ENCODE results near the gene PES1. TPM values are rescaled to one million over a fixed set of nuclear protein-coding genes. Genes with fewer than 3 reads are reported as not detected.

PES1 gene
- total and polyA plus RNA-seq, 2 of the 13 experiments (the other 11 are each of a cell fraction or from before 2014, with no cell fraction given), result 65.1 to 94.7 TPM

DNA sequence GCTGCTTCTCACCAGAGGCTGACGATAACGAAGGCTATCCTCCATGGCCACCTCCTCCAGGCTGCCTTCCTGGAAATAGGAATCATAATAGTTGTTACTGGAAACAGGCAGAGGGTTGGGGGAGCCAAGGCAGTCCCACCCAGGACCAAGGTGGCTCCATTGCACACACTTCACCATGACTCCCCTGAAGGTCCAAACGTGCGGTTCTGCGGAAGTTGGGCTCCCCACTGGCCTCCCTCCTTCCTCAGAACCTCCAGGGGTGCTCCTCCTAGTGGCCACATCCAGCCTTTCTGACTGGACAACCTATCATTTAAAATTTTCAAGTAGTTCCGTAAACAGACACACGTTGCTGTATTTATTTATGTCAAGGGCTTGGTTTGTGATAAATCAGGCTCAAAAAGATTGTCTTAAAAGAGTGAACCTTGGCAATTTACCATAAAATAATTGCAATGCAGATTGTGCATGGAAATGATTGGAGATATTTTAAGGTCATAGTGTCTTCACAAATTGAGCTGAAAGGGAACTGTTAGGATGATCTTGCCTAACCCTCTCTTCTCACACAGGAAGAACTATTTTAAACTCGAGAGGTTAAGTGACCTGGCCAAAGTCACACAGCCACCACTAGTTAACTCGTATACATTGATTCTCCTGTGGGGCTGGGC is 13.9 kb upstream of the PES1 start:
- Histone ChIP-seq H3K9me3 (ENCODE audit: low read length) (no peaks in the 10 kb centered on the region), H4K20me1 (ENCODE audit: insufficient read depth, low read length) (no peaks in the 10 kb centered on the region), H3K27ac (ENCODE audit: extremely low read length, insufficient read depth, low read length) (no peak overlapping the region), H3K4me2 (ENCODE audit: low read depth, low read length) (peak overlapping the region; percentile 100), H3K27me3 (ENCODE audit: control insufficient read depth in 1 of 2, insufficient read depth in 2 of 2, low read length in 2 of 2) (peaks cover 0 to 13% of the 10 kb centered on the region in 2 experiments; a peak in 3 of 5 replicates), H3K4me1 (ENCODE audit: insufficient read depth, low read length) (peaks cover 38% of the 10 kb centered on the region), H3K9ac (ENCODE audit: insufficient read depth, low read depth, low read length) (no peak overlapping the region), H2AFZ (ENCODE audit: low read length) (no peak overlapping the region), H3K4me3 (replicated peaks in 1 of 3; ENCODE audit: insufficient read depth in 1 of 3, low read depth in 2 of 3, low read length in 3 of 3) (no peak overlapping the region; a peak in 1 of 6 replicates), H3K36me3 (replicated peaks in 1 of 2; ENCODE audit: control insufficient read depth in 1 of 2, insufficient read depth in 2 of 2, low read length in 2 of 2) (no peaks in the 10 kb centered on the region), H3K79me2 (ENCODE audit: insufficient read depth, low read length) (no peaks in the 10 kb centered on the region)
- WGBS (ENCODE audit: low lambda C conversion rate), result 17% methylated on average over 9 of the region's 9 CpGs
- peak; percentile 62 for FAIRE-seq
- CTCF ChIA-PET (ENCODE audit: low intra/inter-chr PET ratio, low total read pairs), result no interaction called here
- POLR2A ChIA-PET, result interaction anchor here (2.3 kb wide), 1 partner anchor 14 kb away, joined by 10 read pairs; the partner anchor contains the start of gene PES1
- intact Hi-C loops (cut with micrococcal nuclease; ENCODE audit: unreplicated experiment) (no loop called here), in situ Hi-C loops (cut with HindIII; ENCODE audit: extremely low pct_ligation_motif_present, low pct_unique_long_range_greater_than_20kb) (no loop called here)
- peak; percentile 44 for DNase-seq (ENCODE audit: low spot score)
- ATAC-seq, result peak; percentile 41
- BruUV-seq (replicated peaks), result no TSS peak
- TF ChIP-seq GABPB1 (CRISPR knock-in tag; IDR thresholded peaks at IDR 0.05) (0 out of 2 replicates have a peak, but pooled peaks have one; percentile 19), ZFP36 (IDR thresholded peaks at IDR 0.05; ENCODE audit: borderline replicate concordance, low read depth, low read length, partially characterized antibody) (peak; percentile 19), STAG1 (CRISPR knock-in tag; IDR thresholded peaks at IDR 0.05) (peak; percentile 38), ATF1 (CRISPR knock-in tag; IDR thresholded peaks at IDR 0.05) (no peak), XRCC5 (optimal IDR thresholded peaks at IDR 0.05; ENCODE audit: low read length) (peak; percentile 49), ZNF260 (CRISPR knock-in tag; IDR thresholded peaks at IDR 0.05; ENCODE audit: borderline replicate concordance, low read depth) (no peak), IRF2 (CRISPR knock-in tag; IDR thresholded peaks at IDR 0.05) (no peak), HCFC1 (IDR thresholded peaks at IDR 0.05; ENCODE audit: low read depth, low read length) (no peak), ATRX (CRISPR knock-in tag; IDR thresholded peaks at IDR 0.05; ENCODE audit: borderline replicate concordance) (no peak), SAP130 (CRISPR knock-in tag; IDR thresholded peaks at IDR 0.05; ENCODE audit: low read depth) (peak; percentile 68), GABPA (IDR thresholded peaks at IDR 0.05; ENCODE audit: low read depth, low read length) (peak; percentile 19; the same call in 1 of the 2 replicates), GABPA (CRISPR knock-in tag; IDR thresholded peaks at IDR 0.05; ENCODE audit: low read depth) (peak; percentile 62; the same call in 1 of the 2 replicates)
- TF ChIP-seq, protein P1, sequence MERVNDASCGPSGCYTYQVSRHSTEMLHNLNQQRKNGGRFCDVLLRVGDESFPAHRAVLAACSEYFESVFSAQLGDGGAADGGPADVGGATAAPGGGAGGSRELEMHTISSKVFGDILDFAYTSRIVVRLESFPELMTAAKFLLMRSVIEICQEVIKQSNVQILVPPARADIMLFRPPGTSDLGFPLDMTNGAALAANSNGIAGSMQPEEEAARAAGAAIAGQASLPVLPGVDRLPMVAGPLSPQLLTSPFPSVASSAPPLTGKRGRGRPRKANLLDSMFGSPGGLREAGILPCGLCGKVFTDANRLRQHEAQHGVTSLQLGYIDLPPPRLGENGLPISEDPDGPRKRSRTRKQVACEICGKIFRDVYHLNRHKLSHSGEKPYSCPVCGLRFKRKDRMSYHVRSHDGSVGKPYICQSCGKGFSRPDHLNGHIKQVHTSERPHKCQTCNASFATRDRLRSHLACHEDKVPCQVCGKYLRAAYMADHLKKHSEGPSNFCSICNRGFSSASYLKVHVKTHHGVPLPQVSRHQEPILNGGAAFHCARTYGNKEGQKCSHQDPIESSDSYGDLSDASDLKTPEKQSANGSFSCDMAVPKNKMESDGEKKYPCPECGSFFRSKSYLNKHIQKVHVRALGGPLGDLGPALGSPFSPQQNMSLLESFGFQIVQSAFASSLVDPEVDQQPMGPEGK (CRISPR knock-in tag; IDR thresholded peaks at IDR 0.05), result peak; percentile 15; the same call in 1 of the 2 replicates
- TF ChIP-seq, protein P2, sequence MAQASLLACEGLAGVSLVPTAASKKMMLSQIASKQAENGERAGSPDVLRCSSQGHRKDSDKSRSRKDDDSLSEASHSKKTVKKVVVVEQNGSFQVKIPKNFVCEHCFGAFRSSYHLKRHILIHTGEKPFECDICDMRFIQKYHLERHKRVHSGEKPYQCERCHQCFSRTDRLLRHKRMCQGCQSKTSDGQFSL (CRISPR knock-in tag; IDR thresholded peaks at IDR 0.05), result no peak
- TF ChIP-seq, protein P3, sequence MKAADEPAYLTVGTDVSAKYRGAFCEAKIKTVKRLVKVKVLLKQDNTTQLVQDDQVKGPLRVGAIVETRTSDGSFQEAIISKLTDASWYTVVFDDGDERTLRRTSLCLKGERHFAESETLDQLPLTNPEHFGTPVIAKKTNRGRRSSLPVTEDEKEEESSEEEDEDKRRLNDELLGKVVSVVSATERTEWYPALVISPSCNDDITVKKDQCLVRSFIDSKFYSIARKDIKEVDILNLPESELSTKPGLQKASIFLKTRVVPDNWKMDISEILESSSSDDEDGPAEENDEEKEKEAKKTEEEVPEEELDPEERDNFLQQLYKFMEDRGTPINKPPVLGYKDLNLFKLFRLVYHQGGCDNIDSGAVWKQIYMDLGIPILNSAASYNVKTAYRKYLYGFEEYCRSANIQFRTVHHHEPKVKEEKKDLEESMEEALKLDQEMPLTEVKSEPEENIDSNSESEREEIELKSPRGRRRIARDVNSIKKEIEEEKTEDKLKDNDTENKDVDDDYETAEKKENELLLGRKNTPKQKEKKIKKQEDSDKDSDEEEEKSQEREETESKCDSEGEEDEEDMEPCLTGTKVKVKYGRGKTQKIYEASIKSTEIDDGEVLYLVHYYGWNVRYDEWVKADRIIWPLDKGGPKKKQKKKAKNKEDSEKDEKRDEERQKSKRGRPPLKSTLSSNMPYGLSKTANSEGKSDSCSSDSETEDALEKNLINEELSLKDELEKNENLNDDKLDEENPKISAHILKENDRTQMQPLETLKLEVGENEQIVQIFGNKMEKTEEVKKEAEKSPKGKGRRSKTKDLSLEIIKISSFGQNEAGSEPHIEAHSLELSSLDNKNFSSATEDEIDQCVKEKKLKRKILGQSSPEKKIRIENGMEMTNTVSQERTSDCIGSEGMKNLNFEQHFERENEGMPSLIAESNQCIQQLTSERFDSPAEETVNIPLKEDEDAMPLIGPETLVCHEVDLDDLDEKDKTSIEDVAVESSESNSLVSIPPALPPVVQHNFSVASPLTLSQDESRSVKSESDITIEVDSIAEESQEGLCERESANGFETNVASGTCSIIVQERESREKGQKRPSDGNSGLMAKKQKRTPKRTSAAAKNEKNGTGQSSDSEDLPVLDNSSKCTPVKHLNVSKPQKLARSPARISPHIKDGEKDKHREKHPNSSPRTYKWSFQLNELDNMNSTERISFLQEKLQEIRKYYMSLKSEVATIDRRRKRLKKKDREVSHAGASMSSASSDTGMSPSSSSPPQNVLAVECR (CRISPR knock-in tag; IDR thresholded peaks at IDR 0.05; ENCODE audit: borderline replicate concordance), result peak; percentile 35; the same call in 1 of the 2 replicates
- TF ChIP-seq, protein P4, sequence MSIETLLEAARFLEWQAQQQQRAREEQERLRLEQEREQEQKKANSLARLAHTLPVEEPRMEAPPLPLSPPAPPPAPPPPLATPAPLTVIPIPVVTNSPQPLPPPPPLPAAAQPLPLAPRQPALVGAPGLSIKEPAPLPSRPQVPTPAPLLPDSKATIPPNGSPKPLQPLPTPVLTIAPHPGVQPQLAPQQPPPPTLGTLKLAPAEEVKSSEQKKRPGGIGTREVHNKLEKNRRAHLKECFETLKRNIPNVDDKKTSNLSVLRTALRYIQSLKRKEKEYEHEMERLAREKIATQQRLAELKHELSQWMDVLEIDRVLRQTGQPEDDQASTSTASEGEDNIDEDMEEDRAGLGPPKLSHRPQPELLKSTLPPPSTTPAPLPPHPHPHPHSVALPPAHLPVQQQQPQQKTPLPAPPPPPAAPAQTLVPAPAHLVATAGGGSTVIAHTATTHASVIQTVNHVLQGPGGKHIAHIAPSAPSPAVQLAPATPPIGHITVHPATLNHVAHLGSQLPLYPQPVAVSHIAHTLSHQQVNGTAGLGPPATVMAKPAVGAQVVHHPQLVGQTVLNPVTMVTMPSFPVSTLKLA (IDR thresholded peaks at IDR 0.05), result peak; percentile 68

Data from HepG2 (cell line).